Cardiac fibroblast (primary cell): ENCODE results near the gene PHTF1.

Source experiments
- DNase-seq, 2 donors: peaks; one replicate each; pipeline versions ENCODE4 v3.0.0 to v3.0.0-alpha.2; 2010; ENCODE audit warnings: low read depth in 2 of 2
- H3K4me3 ChIP-seq, 2 donors: replicated peaks in 1 of 2; 1 replicate in 1 of 2; 2 replicates in 1 of 2; pipeline ENCODE4 v1.5.1; 2011; ENCODE audit warnings: low read depth in 2 of 2, low read length in 2 of 2, mild to moderate bottlenecking in 2 of 2, moderate library complexity in 1 of 2
- CTCF ChIP-seq: IDR thresholded peaks from one replicate; pipeline ENCODE4 v1.5.1; 2011; ENCODE audit warnings: low read depth, mild to moderate bottlenecking, low read length, inconsistent platforms

PHTF1 gene

GRCh38 chr1:113759333-113760101 lies at the start of gene PHTF1:
Gene PHTF1, minus strand, starts transcription at chr1:113759486. Its CDS starts 783 bp downstream, at chr1:113758703.
- peak within 1 kb of the TSS; percentile 80 to 86 for H3K4me3 ChIP-seq
- no peak for TF ChIP-seq CTCF
- DNase-seq, result peak; percentile 82 to 84

GRCh38 chr1:113808450-113809195 lies 49.3 kb upstream of the PHTF1 start:
- no peak for TF ChIP-seq CTCF
- DNase-seq, result no peak
- H3K4me3 ChIP-seq, result no peak overlapping the region

GRCh38 chr1:113805639-113806038 lies 46.4 kb upstream of the PHTF1 start:
- no peak for TF ChIP-seq CTCF
- no peak for DNase-seq
- H3K4me3 ChIP-seq, result no peak overlapping the region

- TF ChIP-seq CTCF, result no peak
- H3K4me3 ChIP-seq, result no peak overlapping the region
- DNase-seq, result no peak
Observed at GRCh38 chr1:113805256-113805531, 45.9 kb upstream of the PHTF1 start.

GRCh38 chr1:113804421-113805255 lies 45.4 kb upstream of the PHTF1 start:
- peak; percentile 82 to 88 for DNase-seq
- no peak for TF ChIP-seq CTCF
- H3K4me3 ChIP-seq, result no peak overlapping the region

GRCh38 chr1:113802367-113803007 lies 43.2 kb upstream of the PHTF1 start:
- DNase-seq, result no peak
- H3K4me3 ChIP-seq, result no peak overlapping the region
- no peak for TF ChIP-seq CTCF
